Fibroblast of skin of left quadriceps (primary cell): ENCODE data around the gene CCND2.
A peak's percentile ranks its signal among the peaks of the same experiment; 100 is the strongest.

Source experiments
- DNase-seq, 2 experiments: peaks; one replicate each; pipeline ENCODE4 v3.0.0-alpha.2; 2013; ENCODE audit warnings: low read depth in 2 of 2

CCND2 gene

GRCh38 chr12:4256043-4256826, 17.3 kb upstream of the CCND2 start:
- DNase-seq = no peak

GRCh38 chr12:4257442-4257841, 16.1 kb upstream of the CCND2 start:
- no peak for DNase-seq

- DNase-seq = no peak
Observed at GRCh38 chr12:4259099-4259498, 14.5 kb upstream of the CCND2 start.

- DNase-seq = no peak
Observed at GRCh38 chr12:4261655-4262054, 11.9 kb upstream of the CCND2 start.

- DNase-seq = no peak
Observed at GRCh38 chr12:4265280-4265679, 8.3 kb upstream of the CCND2 start.

GRCh38 chr12:4266990-4267389, 6.6 kb upstream of the CCND2 start:
- no peak for DNase-seq

- DNase-seq = no peak
Observed at GRCh38 chr12:4267704-4268328, 5.7 kb upstream of the CCND2 start.

GRCh38 chr12:4268329-4269181, 5.0 kb upstream of the CCND2 start:
- DNase-seq = no peak

GRCh38 chr12:4269279-4269991, 4.1 kb upstream of the CCND2 start:
- DNase-seq = peak; percentile 42

GRCh38 chr12:4270016-4270830, 3.3 kb upstream of the CCND2 start:
- no peak for DNase-seq

- DNase-seq = no peak
Observed at GRCh38 chr12:4270831-4271716, 2.5 kb upstream of the CCND2 start.

GRCh38 chr12:4271717-4272423, 1.7 kb upstream of the CCND2 start:
- peak in 1 of 2 experiments; percentile 16 for DNase-seq

- DNase-seq = no peak
Observed at GRCh38 chr12:4272424-4273272, 914 bp upstream of the CCND2 start.

GRCh38 chr12:4273273-4273651, 300 bp upstream of the CCND2 start:
- DNase-seq = no peak

GRCh38 chr12:4274396-4275015, 944 bp downstream of the CCND2 start:
- DNase-seq = no peak

- peak in 1 of 2 experiments; percentile 19 for DNase-seq
Observed at GRCh38 chr12:4275016-4275869, 1.7 kb downstream of the CCND2 start.

- DNase-seq = no peak
Observed at GRCh38 chr12:4275870-4276301, 2.3 kb downstream of the CCND2 start.
